Activated CD8-positive, alpha-beta T cell treated with anti-CD3 and anti-CD28 coated beads, Interleukin-2, amount 10 ng/mL, durations not matched to agents 7 days and 5 days (primary cell): ENCODE data around the gene MIOS. TPM values are rescaled to one million over a fixed set of nuclear protein-coding genes. Genes with fewer than 3 reads are reported as not detected.

Experiments used
- ATAC-seq: fragments of 150-1000 bp; cut with Tn5 transposase; one replicate; pipeline ENCODE4 v1.10.0; 2021; ENCODE audit warnings: moderate library complexity
- CTCF ChIA-PET: fragments of 350-600 bp; sonication (Branson Sonifier 250); formaldehyde crosslinking; loops from one replicate; lab custom pipeline; 2021; ENCODE audit warnings: antibody characterized with exemption; lab: Charles Lee
- POLR2A ChIA-PET: fragments of 350-600 bp; sonication (Branson Sonifier 250); formaldehyde crosslinking; loops from one replicate; lab custom pipeline; 2021; ENCODE audit warnings: antibody characterized with exemption; lab: Charles Lee
- DNase-seq: peaks from one replicate; pipeline ENCODE4 v3.0.0-alpha.2; 2020
- H3K27ac Mint-ChIP-seq: one replicate; pipeline ENCODE4 v1.8.0; 2021; ENCODE audit warnings: mild to moderate bottlenecking, mixed read lengths
- H3K27me3 Mint-ChIP-seq: one replicate; pipeline ENCODE4 v1.8.0; 2021; ENCODE audit warnings: low read depth, mixed read lengths
- H3K36me3 Mint-ChIP-seq: one replicate; pipeline ENCODE4 v1.8.0; 2021; ENCODE audit warnings: low read depth, mixed read lengths
- H3K4me1 Mint-ChIP-seq: one replicate; pipeline ENCODE4 v1.8.0; 2021; ENCODE audit warnings: low read depth, mixed read lengths
- H3K4me3 Mint-ChIP-seq: one replicate; pipeline ENCODE4 v1.8.0; 2021; ENCODE audit warnings: mild to moderate bottlenecking, mixed read lengths
- H3K9me3 Mint-ChIP-seq: one replicate; pipeline ENCODE4 v1.8.0; 2022; ENCODE audit warnings: mixed read lengths; ENCODE audit not compliant: insufficient read depth
- total RNA-seq, 2 experiments: library from RNA; stranded (reverse); gene quantifications; one replicate each; pipeline ENCODE4 v1.2.3, GENCODE V29; 2021

MIOS gene
- 10 to 100 TPM; 37.1 to 39.8 TPM for total RNA-seq

DNA sequence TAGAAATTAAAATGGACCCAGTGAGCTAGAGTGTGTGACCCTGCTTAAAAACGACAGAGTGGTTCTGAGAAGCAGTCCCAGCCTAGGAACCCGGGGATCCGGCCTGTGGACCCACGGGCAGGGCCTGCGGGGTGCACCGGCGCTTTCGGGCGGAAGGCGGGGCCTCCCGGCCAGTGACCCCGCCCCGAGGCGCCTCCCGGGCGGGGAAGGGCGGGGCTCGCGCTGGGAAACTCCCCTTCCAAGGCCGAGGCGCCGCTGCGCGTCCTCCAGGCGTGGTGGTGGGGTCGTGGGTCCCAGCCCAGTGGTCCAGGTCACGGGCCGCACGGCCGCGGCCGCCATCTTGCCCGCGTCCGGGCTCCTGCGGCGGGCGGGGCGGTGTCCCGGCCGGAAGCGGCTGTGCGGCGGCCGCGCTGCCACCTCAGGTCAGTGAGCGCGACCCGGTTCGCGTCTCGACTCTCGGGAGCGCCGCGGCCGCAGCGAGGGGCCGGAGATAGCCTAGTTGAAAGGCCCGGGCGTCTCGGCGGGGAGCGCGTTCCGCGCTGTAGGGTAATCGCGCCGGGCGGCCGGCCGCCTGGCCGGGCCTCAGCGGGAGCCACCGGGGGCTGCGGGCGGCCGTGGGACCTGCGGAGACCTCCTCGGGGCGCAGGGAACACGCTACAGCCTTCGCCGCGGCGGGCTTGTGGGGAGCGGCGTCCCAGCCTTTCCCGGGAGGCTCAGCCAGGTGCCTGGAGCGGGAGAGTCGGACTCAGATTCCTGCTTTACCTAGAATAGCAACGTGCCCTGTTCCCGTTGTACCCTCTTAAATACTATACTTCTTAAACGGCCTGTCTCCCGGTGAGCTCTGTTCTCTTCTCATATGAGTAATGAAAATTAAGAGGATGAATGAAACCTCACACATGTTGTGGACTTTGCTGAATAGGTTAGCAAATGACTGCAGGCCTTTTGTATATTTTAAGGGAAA, at the start of gene MIOS:
Gene MIOS, plus strand, starts transcription at position 234 of the 961 bp plus-strand sequence. CDS start 5,592 bp downstream, outside the sequence.
- Mint-ChIP-seq H3K4me1 (peaks cover 30% of the 10 kb centered on the region), H3K36me3 (peaks cover 24% of the 10 kb centered on the region), H3K27me3 (no peaks in the 10 kb centered on the region), H3K27ac (peak within 1 kb of the TSS; percentile 95), H3K9me3 (no peaks in the 10 kb centered on the region), H3K4me3 (peak within 1 kb of the TSS; percentile 86)
- ATAC-seq (peak; percentile 89), DNase-seq (peak; percentile 82)
- CTCF ChIA-PET, result interaction anchor here (1.1 to 1.5 kb wide), 2 partner anchors 114 to 650 kb away, joined by 3 to 4 read pairs; no protein-coding TSS in a partner anchor
- POLR2A ChIA-PET, result interaction anchor here (2.7 kb wide), 1 partner anchor 74 kb away, joined by 25 read pairs; the partner anchor contains the start of gene UMAD1

DNA sequence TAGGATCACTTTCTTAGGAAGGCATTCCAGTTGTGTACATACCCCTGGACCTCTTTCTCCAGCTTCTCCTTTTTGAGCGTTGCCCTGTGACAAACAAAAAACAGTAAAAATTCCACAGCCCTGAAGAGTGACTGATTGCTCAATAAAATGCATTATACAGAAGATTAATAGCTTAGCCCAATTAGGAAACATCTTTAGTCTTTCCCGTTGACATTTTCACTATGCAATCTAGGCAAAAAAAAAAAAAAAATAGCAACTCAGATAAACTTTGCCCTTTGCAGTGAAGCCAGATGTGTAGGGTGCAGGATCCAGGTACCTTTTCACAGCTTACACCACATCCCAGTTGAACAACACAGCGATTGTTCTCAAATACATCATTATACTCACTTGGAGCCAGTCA, 48.9 kb upstream of the MIOS start:
- Mint-ChIP-seq H3K4me1 (peaks cover 10% of the 10 kb centered on the region), H3K9me3 (no peaks in the 10 kb centered on the region), H3K4me3 (no peak overlapping the region), H3K27ac (no peak overlapping the region), H3K27me3 (peaks cover 2% of the 10 kb centered on the region), H3K36me3 (no peaks in the 10 kb centered on the region)
- no peak for DNase-seq
- CTCF ChIA-PET, result no interaction called here
- no peak for ATAC-seq
- POLR2A ChIA-PET, result no interaction called here

DNA sequence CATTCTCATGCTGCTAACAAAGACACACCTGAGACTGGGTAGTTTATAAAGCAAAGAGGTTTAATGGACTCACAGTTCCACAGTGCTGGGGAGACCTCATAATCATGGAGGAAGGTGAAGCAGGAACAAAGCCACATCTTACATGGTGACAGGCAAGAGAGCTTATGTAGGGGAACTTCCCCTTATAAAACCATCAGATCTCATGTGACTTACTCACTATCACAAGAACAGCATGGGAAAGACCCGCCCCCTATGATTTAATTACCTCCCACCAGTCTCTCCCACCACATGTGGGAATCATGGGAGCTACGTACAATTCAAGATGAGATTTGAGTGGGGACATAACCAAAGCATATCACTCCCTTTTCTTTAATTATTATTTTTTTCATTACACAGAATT, 47.6 kb upstream of the MIOS start:
- CTCF ChIA-PET, result interaction anchor here (0.8 to 1.4 kb wide), 2 partner anchors 414 to 416 kb away, joined by 3 to 4 read pairs; no protein-coding TSS in a partner anchor
- POLR2A ChIA-PET, result no interaction called here
- Mint-ChIP-seq H3K27me3 (peaks cover 2% of the 10 kb centered on the region), H3K4me3 (no peak overlapping the region), H3K36me3 (no peaks in the 10 kb centered on the region), H3K9me3 (no peaks in the 10 kb centered on the region), H3K4me1 (peaks cover 10% of the 10 kb centered on the region), H3K27ac (no peak overlapping the region)
- DNase-seq (no peak), ATAC-seq (no peak)

DNA sequence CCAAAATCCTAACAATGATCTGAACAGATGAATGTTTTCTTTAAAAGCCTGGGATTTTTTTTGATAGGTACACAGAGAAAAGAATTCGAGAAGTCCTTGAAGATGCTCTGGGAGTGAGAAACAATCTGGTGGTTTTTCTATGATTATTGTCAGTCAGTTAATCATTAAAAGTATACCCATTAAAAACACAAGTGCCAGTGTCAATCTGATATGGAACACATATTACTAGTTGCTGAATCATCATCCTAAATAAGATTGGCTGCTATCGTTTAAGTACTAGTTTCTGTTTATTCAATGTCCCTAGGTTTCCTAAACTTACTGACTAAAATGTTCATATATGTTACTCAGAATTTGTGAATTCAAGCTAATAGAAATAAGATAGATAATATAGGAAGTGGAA, 47.2 kb upstream of the MIOS start:
- H3K9me3 Mint-ChIP-seq, result no peaks in the 10 kb centered on the region
- ChIA-PET CTCF (interaction anchor here (0.8 to 1.4 kb wide), 2 partner anchors 414 to 416 kb away, joined by 3 to 4 read pairs; no protein-coding TSS in a partner anchor), POLR2A (no interaction called here)
- H3K4me3 Mint-ChIP-seq, result no peak overlapping the region
- DNase-seq, result no peak
- no peaks in the 10 kb centered on the region for H3K36me3 Mint-ChIP-seq
- ATAC-seq, result no peak
- peaks cover 10% of the 10 kb centered on the region for H3K4me1 Mint-ChIP-seq
- no peak overlapping the region for H3K27ac Mint-ChIP-seq
- H3K27me3 Mint-ChIP-seq, result peaks cover 2% of the 10 kb centered on the region

DNA sequence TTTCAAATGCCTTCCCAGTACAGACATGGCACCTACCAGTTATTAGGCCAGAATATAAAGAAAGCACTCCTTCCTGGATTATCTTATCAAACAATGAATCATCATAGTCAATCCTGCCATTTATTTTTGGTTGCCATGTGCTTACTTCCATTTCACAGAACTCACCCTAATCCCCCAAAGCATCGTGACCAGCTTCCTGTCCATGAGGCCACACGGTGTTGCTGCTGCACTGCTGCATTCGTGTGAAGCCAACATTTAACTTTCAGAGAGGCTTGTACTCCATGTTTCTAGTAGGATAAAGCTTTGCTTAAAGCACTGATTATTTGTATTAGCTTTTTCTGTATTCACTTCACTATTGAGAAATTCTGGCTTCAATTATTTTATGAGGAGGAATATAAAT, 45.4 kb upstream of the MIOS start:
- H3K27ac Mint-ChIP-seq, result no peak overlapping the region
- H3K36me3 Mint-ChIP-seq, result no peaks in the 10 kb centered on the region
- no peaks in the 10 kb centered on the region for H3K9me3 Mint-ChIP-seq
- H3K4me3 Mint-ChIP-seq, result no peak overlapping the region
- DNase-seq, result peak; percentile 27
- no peak for ATAC-seq
- ChIA-PET POLR2A (no interaction called here), CTCF (no interaction called here)
- H3K27me3 Mint-ChIP-seq, result peaks cover 2% of the 10 kb centered on the region
- peaks cover 10% of the 10 kb centered on the region for H3K4me1 Mint-ChIP-seq

DNA sequence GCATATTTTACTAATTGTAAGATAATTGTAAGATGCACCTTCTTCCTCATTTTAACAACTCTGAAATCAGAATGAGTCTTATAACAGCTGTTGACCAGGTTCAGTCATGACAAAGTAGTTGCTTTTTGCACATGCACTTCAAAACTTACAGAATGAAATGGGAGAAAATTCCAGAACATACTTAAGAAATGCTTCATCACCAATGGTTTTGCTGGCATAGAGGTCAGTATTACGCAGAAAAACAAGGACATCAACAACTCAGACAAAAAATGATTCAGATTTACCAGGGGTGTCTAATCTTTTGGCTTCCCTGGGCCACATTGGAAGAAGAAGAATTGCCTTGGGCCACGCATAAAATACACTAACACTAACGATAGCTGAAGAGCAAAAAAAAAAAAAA, 44.3 kb upstream of the MIOS start:
- Mint-ChIP-seq H3K4me3 (no peak overlapping the region), H3K9me3 (no peaks in the 10 kb centered on the region), H3K27ac (no peak overlapping the region), H3K4me1 (peaks cover 10% of the 10 kb centered on the region), H3K36me3 (no peaks in the 10 kb centered on the region), H3K27me3 (peaks cover 2% of the 10 kb centered on the region)
- ChIA-PET CTCF (interaction anchor here (1.1 kb wide), 1 partner anchor 9 kb away, joined by 4 read pairs; no protein-coding TSS in a partner anchor), POLR2A (no interaction called here)
- ATAC-seq (no peak), DNase-seq (no peak)

DNA sequence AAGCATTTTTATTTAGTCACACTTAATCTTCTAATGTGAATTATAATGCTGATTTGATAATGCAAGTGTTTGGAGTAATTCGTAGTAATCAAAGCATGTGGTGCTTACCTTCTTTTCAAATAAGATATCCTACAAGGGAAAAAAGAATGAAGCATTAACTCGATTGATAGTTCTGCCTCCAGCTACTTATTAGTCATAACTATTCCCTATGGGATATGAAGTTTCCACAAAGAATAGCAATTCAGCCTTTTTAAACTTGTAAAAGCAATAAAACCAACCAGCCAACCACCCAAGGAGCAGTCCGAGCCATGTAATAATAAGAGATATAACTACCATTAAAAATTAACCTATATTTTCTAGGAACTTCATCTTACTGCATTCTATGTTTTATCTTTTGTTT, 42.6 kb upstream of the MIOS start:
- ChIA-PET CTCF (no interaction called here), POLR2A (no interaction called here)
- no peak overlapping the region for H3K4me3 Mint-ChIP-seq
- no peaks in the 10 kb centered on the region for H3K36me3 Mint-ChIP-seq
- no peak overlapping the region for H3K27ac Mint-ChIP-seq
- DNase-seq, result no peak
- peaks cover 10% of the 10 kb centered on the region for H3K4me1 Mint-ChIP-seq
- ATAC-seq, result no peak
- no peaks in the 10 kb centered on the region for H3K9me3 Mint-ChIP-seq
- H3K27me3 Mint-ChIP-seq, result peaks cover 2% of the 10 kb centered on the region

DNA sequence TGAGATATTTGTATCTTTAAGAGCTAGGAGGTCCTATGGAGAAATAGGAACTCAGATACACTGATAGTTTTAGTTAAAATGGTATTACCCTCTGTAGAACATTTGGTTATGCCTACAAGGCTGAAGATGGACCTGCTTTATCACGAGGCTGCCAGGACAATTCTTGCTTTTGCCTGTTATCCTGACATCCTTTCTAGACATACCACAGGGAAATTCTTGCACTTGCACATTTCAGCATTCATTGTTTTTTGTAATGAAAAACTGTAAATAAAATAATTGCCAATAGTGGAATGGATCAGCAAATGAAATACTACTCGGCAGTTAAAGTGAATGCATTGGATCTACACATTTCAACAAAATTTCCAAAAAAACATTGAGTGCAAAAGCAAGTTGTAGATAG, 40.7 kb upstream of the MIOS start:
- Mint-ChIP-seq H3K4me3 (no peak overlapping the region), H3K27ac (no peak overlapping the region), H3K36me3 (no peaks in the 10 kb centered on the region), H3K4me1 (peaks cover 8% of the 10 kb centered on the region), H3K27me3 (peaks cover 5% of the 10 kb centered on the region), H3K9me3 (no peaks in the 10 kb centered on the region)
- no peak for DNase-seq
- CTCF ChIA-PET, result no interaction called here
- POLR2A ChIA-PET, result no interaction called here
- ATAC-seq, result no peak

DNA sequence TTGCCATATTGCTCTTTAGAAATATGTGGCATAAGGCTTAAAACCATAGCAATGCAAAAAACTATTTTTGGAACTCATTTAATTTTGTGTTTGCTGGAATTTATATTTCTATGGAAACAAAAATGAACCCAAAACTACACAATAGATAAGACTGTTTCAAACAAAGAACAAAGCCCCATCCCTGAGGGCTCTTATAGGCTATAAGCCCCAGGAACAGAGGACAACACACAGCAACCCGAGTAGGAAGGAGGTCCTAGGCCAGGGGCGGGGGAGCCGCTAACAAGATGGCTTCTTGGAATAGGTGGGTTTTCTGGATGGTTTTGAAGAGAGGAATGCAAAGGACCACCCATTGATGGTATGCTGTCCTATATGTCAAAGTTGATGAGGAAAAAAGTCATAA, 39.6 kb upstream of the MIOS start:
- Mint-ChIP-seq H3K4me1 (no peaks in the 10 kb centered on the region), H3K27ac (no peak overlapping the region), H3K36me3 (no peaks in the 10 kb centered on the region), H3K4me3 (no peak overlapping the region), H3K27me3 (peaks cover 3% of the 10 kb centered on the region), H3K9me3 (no peaks in the 10 kb centered on the region)
- DNase-seq (no peak), ATAC-seq (no peak)
- ChIA-PET CTCF (no interaction called here), POLR2A (no interaction called here)

DNA sequence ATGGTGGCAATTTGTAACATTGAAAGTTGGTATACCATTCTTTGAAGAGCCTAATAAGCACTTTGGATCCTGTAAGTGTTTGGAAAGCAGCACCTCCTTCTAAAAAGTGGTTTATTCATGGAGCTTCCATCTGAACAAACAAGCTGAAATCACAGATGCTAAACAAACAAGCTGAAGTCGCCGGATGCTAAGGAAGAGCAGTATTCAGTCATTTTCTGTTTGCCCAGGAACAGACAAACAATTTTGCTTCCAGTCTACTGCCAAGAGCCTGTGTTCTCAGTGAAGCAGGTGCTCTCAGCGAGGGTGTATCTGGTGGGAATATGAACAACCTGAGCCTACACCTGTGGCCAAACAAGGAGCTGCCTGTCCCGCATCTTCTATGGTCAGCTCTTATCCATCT, 37.4 kb upstream of the MIOS start:
- DNase-seq, result no peak

DNA sequence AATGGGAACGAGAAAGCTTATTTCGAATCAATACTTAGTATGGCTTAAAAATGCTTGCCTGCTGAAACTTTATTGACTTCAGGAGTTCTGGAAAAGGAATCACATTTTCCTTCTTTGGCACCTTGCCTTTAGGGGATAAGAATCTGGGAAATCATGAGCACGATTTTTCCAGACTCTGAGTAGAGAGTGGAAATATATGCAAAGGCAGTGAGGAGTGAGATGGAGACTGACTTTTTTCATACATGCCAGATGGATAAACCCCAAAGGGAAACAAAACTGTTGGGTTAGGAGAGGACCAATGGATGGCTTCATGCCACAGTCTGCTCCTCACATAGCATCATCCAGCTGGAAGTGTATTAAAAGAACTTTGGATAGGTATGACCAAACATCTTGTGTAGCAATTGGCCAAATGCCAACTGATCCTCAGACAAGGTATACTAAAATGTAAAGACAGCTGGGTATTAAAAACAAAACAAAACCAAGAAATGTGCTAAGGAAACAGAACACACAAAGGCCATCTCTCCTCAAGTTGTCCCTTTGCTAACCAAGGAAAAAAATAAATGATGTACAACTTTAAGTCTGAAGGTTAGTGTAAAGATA, 32.8 kb upstream of the MIOS start:
- Mint-ChIP-seq H3K4me3 (no peak overlapping the region), H3K9me3 (no peaks in the 10 kb centered on the region), H3K4me1 (no peaks in the 10 kb centered on the region), H3K27ac (no peak overlapping the region), H3K36me3 (no peaks in the 10 kb centered on the region), H3K27me3 (peaks cover 9% of the 10 kb centered on the region)
- DNase-seq (no peak), ATAC-seq (no peak)
- ChIA-PET POLR2A (no interaction called here), CTCF (no interaction called here)

More for the DNA sequence above, 37.4 kb upstream of the MIOS start:
- ChIA-PET POLR2A (no interaction called here), CTCF (no interaction called here)
- ATAC-seq, result no peak
- Mint-ChIP-seq H3K4me1 (no peaks in the 10 kb centered on the region), H3K27ac (no peak overlapping the region), H3K9me3 (no peaks in the 10 kb centered on the region), H3K36me3 (no peaks in the 10 kb centered on the region), H3K27me3 (peaks cover 3% of the 10 kb centered on the region), H3K4me3 (no peak overlapping the region)

DNA sequence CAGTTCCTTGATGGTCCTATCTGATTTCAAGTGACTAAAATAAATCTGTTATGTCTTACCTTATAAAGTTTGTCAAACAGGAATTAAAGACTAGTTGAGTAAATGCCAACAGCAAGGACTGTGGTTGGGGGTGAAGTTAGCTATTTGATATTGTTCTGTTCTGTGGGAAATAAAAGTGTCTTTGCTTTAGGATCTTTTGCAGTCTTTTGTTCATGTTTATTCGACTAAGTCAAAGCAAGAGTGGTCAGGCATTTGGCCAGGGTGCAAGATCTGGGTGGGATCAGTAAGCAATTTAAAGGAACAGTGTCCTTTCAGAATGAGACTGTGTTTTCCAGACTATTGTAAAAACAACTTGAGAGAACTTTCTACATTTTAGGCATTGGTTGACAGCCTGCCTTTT, 31.0 kb upstream of the MIOS start, which contains the start of gene COL28A1:
Gene COL28A1, minus strand, starts transcription at position 183 of the 400 bp plus-strand sequence. CDS start 2,998 bp downstream, outside the sequence.
- H3K27me3 Mint-ChIP-seq, result peaks cover 6% of the 10 kb centered on the region
- no peaks in the 10 kb centered on the region for H3K4me1 Mint-ChIP-seq
- no peak within 1 kb of the TSS for H3K27ac Mint-ChIP-seq
- DNase-seq (no peak), ATAC-seq (no peak)
- POLR2A ChIA-PET, result no interaction called here
- H3K9me3 Mint-ChIP-seq, result no peaks in the 10 kb centered on the region
- CTCF ChIA-PET, result interaction anchor here (1.5 kb wide), 1 partner anchor 111 kb away, joined by 3 read pairs; no protein-coding TSS in a partner anchor
- H3K36me3 Mint-ChIP-seq, result no peaks in the 10 kb centered on the region
- H3K4me3 Mint-ChIP-seq, result no peak within 1 kb of the TSS
